Measurements from ENCODE around the gene COL27A1.

Gene COL27A1

DNA sequence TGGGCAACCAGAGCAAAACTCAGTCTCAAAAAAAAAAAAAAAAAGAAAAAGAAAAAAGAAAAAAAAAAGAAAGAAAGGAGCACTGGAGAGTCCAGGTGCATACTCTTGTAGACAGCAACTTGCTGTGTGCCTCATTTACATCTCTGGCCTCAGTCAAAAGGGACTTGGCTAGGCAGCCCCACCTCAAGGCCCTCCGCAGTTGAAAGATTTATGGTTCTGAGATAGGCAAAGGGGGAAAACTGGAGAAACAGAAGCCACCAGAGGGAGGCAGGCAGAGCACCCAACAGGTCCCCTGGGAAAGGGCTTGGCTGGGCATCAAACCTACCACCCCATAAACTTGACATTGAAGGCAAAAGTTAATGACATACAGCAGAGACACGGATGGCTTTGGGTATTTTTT is 180.4 kb downstream of the COL27A1 start:
- H4K20me1 ChIP-seq (ENCODE audit: insufficient read depth), result no peaks in the 10 kb centered on the region
- TF ChIP-seq CTCF (conservative IDR thresholded peaks at IDR 0.05; ENCODE audit: low read depth, low read length), result no peak
- H3K36me3 ChIP-seq (ENCODE audit: insufficient read depth), result no peaks in the 10 kb centered on the region
- H2AFZ ChIP-seq (ENCODE audit: low read depth), result no peak overlapping the region
- no peak overlapping the region for H3K4me3 ChIP-seq (IDR thresholded peaks at IDR 0.05; ENCODE audit: insufficient read depth, low read depth, low read length)
- H3K79me2 ChIP-seq (ENCODE audit: insufficient read depth, low read depth), result no peaks in the 10 kb centered on the region
- no peak overlapping the region for H3K27ac ChIP-seq
- H3K4me2 ChIP-seq, result no peak overlapping the region
- no peak overlapping the region for H3K9ac ChIP-seq
- peaks cover 2% of the 10 kb centered on the region; the same call in 1 of the 2 replicates for H3K27me3 ChIP-seq (ENCODE audit: insufficient read depth, low read depth)
- H3K4me1 ChIP-seq (ENCODE audit: low read depth, poor library complexity, severe bottlenecking), result no peaks in the 10 kb centered on the region

DNA sequence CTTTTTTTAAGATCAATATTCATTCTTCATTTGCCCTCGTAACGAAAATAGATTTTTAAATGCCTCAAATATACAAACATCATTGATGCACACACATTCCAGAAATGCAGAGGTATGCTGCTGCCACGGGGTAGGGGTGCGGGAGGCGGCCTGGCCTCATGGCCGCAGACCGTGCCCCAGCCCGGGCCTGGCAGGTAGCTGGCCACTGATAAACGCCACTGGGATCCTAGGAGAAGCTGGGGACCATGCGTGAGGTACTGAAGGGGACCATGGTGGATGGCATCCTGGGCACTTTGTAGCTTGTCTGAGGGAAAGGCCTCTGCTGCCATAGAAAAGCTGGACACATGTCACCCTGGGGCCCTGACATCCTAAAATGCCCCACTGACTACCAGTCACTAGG is 180.8 kb downstream of the COL27A1 start:
- no peak overlapping the region for H3K27ac ChIP-seq
- H3K36me3 ChIP-seq (ENCODE audit: insufficient read depth), result no peaks in the 10 kb centered on the region
- no peaks in the 10 kb centered on the region for H3K4me1 ChIP-seq (ENCODE audit: low read depth, poor library complexity, severe bottlenecking)
- no peak overlapping the region for H3K9ac ChIP-seq
- no peaks in the 10 kb centered on the region for H3K79me2 ChIP-seq (ENCODE audit: insufficient read depth, low read depth)
- no peak overlapping the region for H3K4me2 ChIP-seq
- no peak for TF ChIP-seq CTCF (conservative IDR thresholded peaks at IDR 0.05; ENCODE audit: low read depth, low read length)
- no peak overlapping the region for H2AFZ ChIP-seq (ENCODE audit: low read depth)
- no peaks in the 10 kb centered on the region for H4K20me1 ChIP-seq (ENCODE audit: insufficient read depth)
- H3K4me3 ChIP-seq (IDR thresholded peaks at IDR 0.05; ENCODE audit: insufficient read depth, low read depth, low read length), result no peak overlapping the region
- H3K27me3 ChIP-seq (ENCODE audit: insufficient read depth, low read depth), result no peaks in the 10 kb centered on the region; the same call in 1 of the 2 replicates

DNA sequence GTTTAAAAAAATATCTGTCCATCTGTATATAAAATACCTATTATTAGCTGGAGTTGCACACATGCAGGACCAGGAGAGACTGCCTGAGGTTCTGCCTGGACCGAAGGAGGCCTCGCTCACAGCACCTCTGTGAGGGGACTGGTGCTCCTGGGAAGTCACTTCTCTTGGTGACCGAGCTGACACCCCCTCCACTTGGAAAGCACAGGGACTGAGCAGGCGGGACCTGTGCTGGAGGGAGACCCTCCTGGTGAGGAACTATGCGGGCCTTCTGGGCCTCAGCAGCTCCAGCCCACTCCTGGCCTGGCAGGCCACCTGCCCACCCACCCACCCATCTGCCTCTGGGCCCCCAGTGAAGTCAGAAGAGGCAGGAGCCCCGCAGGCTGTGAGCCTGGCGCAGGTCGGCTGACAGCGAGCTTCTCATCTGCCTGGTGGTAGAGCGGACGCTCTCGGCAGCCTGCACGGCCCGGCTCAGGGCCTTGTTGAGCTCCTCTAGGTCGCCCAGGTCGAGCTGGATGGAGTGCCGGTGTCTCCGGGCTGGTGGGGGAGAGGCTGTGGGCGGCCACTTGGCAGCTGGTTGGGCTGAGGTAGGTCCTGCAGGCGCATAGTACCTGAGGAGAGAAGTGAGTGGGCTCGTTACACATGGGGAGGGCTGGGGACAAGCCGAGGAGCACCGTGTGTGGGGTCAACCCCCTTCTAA is 181.5 kb downstream of the COL27A1 start:
- Histone ChIP-seq H2AFZ (ENCODE audit: low read depth) (no peak overlapping the region), H3K79me2 (ENCODE audit: insufficient read depth, low read depth) (no peaks in the 10 kb centered on the region), H3K4me2 (no peak overlapping the region), H3K9ac (no peak overlapping the region), H3K4me1 (ENCODE audit: low read depth, poor library complexity, severe bottlenecking) (no peaks in the 10 kb centered on the region), H3K4me3 (IDR thresholded peaks at IDR 0.05; ENCODE audit: insufficient read depth, low read depth, low read length) (no peak overlapping the region), H3K27ac (no peak overlapping the region), H3K27me3 (ENCODE audit: insufficient read depth, low read depth) (no peaks in the 10 kb centered on the region), H3K36me3 (ENCODE audit: insufficient read depth) (no peaks in the 10 kb centered on the region), H4K20me1 (ENCODE audit: insufficient read depth) (no peaks in the 10 kb centered on the region)
- no peak for TF ChIP-seq CTCF (conservative IDR thresholded peaks at IDR 0.05; ENCODE audit: low read depth, low read length)

- TF ChIP-seq CTCF (conservative IDR thresholded peaks at IDR 0.05; ENCODE audit: low read depth, low read length), result no peak
- H3K27me3 ChIP-seq (ENCODE audit: insufficient read depth, low read depth), result no peaks in the 10 kb centered on the region
- H2AFZ ChIP-seq (ENCODE audit: low read depth), result no peak overlapping the region
- no peak overlapping the region for H3K9ac ChIP-seq
- no peak overlapping the region for H3K4me2 ChIP-seq
- no peaks in the 10 kb centered on the region for H3K79me2 ChIP-seq (ENCODE audit: insufficient read depth, low read depth)
- H4K20me1 ChIP-seq (ENCODE audit: insufficient read depth), result no peaks in the 10 kb centered on the region
- no peak overlapping the region for H3K4me3 ChIP-seq (IDR thresholded peaks at IDR 0.05; ENCODE audit: insufficient read depth, low read depth, low read length)
- 0 out of 2 replicates have a peak, but pooled peaks cover 2% of the 10 kb centered on the region for H3K36me3 ChIP-seq (ENCODE audit: insufficient read depth)
- H3K27ac ChIP-seq, result no peak overlapping the region
- no peaks in the 10 kb centered on the region for H3K4me1 ChIP-seq (ENCODE audit: low read depth, poor library complexity, severe bottlenecking)
Observed at GRCh38 chr9:114338187-114338586, 182.8 kb downstream of the COL27A1 start.

All from KMS-11 (cell line).